MCF 10A (cell line): ENCODE data around the gene PRX. TPM values are rescaled to one million over a fixed set of nuclear protein-coding genes. Genes with fewer than 3 reads are reported as not detected.

Source experiments
- BruUV-seq: library from RNA; stranded (reverse); fragments of 400-500 nt; replicated peaks from 2 replicates; lab custom pipeline; 2021; lab: Mats Ljungman, UMichigan
- CTCF ChIA-PET: fragments of 300-600 bp; sonication (Branson Sonifier 250); formaldehyde crosslinking; extraction: SDS; loops from one replicate; lab custom pipeline; 2021; ENCODE audit warnings: antibody characterized with exemption, inconsistent platforms; lab: Yijun Ruan, JAX
- POLR2A ChIA-PET: fragments of 300-600, 350-650 bp; sonication (Branson Sonifier 250); formaldehyde crosslinking; extraction: SDS; loops from one replicate; lab custom pipeline; 2020; ENCODE audit warnings: antibody characterized with exemption, inconsistent platforms; lab: Yijun Ruan, JAX
- DNase-seq: peaks from one replicate; pipeline ENCODE4 v3.0.0-alpha.2; 2018; ENCODE audit not compliant: unreplicated experiment
- H3K27ac Mint-ChIP-seq: one replicate; pipeline ENCODE4 v1.8.0; 2022; ENCODE audit warnings: mild to moderate bottlenecking, low read depth, mixed read lengths; ENCODE audit not compliant: unreplicated experiment
- H3K27me3 Mint-ChIP-seq: one replicate; pipeline ENCODE4 v1.8.0; 2022; ENCODE audit warnings: mixed read lengths; ENCODE audit not compliant: insufficient read depth, unreplicated experiment
- H3K36me3 Mint-ChIP-seq: one replicate; pipeline ENCODE4 v1.8.0; 2022; ENCODE audit warnings: mild to moderate bottlenecking, moderate library complexity, mixed read lengths; ENCODE audit not compliant: insufficient read depth, unreplicated experiment
- H3K4me1 Mint-ChIP-seq: one replicate; pipeline ENCODE4 v1.8.0; 2022; ENCODE audit warnings: mixed read lengths; ENCODE audit not compliant: insufficient read depth, unreplicated experiment
- H3K4me3 Mint-ChIP-seq: one replicate; pipeline ENCODE4 v1.8.0; 2022; ENCODE audit warnings: mild to moderate bottlenecking, moderate library complexity, mixed read lengths; ENCODE audit not compliant: unreplicated experiment
- H3K9me3 Mint-ChIP-seq: one replicate; pipeline ENCODE4 v1.8.0; 2022; ENCODE audit warnings: mixed read lengths; ENCODE audit not compliant: unreplicated experiment
- intact Hi-C: fragments of 100-400 bp; cut with micrococcal nuclease; formaldehyde crosslinking; loops from 2 replicates; pipeline ENCODE4 v1.14.1; 2022
- total RNA-seq: library from RNA; stranded (reverse); gene quantifications from 2 replicates; pipeline ENCODE4 v1.2.3, GENCODE V29; 2022
- TF ChIP-seq, protein P1 (sequence below): fragments of 200-600 bp; IDR thresholded peaks from one replicate; pipeline ENCODE4 v1.8.0; 2022; ENCODE audit warnings: antibody characterized with exemption, mild to moderate bottlenecking; ENCODE audit not compliant: unreplicated experiment

PRX gene
- total RNA-seq, 1 experiment from 2014 or later: 2.4 TPM

DNA sequence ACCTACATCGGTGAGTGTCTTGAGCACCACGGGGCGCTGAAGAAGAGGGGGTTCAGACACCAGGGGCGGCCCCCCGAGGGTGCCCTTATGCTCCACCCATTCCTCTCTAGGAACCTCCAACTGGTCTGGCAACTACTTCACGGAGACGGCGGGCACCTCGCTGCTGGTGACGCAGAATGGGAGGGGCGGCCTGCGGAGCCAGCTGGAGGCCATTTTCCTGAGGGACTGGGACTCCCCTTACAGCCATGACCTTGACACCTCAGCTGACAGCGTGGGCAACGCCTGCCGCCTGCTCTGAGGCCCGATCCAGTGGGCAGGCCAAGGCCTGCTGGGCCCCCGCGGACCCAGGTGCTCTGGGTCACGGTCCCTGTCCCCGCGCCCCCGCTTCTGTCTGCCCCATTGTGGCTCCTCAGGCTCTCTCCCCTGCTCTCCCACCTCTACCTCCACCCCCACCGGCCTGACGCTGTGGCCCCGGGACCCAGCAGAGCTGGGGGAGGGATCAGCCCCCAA lies 35.2 kb downstream of the PRX start:
- POLR2A ChIA-PET: no interaction called here
- BruUV-seq: TSS peak; percentile 83
- no peak for DNase-seq
- Mint-ChIP-seq H3K27me3 (no peaks in the 10 kb centered on the region), H3K27ac (no peak overlapping the region), H3K9me3 (no peaks in the 10 kb centered on the region), H3K4me1 (no peaks in the 10 kb centered on the region), H3K4me3 (no peak overlapping the region), H3K36me3 (peaks cover 29% of the 10 kb centered on the region)
- TF ChIP-seq, protein P1, sequence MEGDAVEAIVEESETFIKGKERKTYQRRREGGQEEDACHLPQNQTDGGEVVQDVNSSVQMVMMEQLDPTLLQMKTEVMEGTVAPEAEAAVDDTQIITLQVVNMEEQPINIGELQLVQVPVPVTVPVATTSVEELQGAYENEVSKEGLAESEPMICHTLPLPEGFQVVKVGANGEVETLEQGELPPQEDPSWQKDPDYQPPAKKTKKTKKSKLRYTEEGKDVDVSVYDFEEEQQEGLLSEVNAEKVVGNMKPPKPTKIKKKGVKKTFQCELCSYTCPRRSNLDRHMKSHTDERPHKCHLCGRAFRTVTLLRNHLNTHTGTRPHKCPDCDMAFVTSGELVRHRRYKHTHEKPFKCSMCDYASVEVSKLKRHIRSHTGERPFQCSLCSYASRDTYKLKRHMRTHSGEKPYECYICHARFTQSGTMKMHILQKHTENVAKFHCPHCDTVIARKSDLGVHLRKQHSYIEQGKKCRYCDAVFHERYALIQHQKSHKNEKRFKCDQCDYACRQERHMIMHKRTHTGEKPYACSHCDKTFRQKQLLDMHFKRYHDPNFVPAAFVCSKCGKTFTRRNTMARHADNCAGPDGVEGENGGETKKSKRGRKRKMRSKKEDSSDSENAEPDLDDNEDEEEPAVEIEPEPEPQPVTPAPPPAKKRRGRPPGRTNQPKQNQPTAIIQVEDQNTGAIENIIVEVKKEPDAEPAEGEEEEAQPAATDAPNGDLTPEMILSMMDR: no peak
- CTCF ChIA-PET: no interaction called here
- intact Hi-C loops: no loop called here

DNA sequence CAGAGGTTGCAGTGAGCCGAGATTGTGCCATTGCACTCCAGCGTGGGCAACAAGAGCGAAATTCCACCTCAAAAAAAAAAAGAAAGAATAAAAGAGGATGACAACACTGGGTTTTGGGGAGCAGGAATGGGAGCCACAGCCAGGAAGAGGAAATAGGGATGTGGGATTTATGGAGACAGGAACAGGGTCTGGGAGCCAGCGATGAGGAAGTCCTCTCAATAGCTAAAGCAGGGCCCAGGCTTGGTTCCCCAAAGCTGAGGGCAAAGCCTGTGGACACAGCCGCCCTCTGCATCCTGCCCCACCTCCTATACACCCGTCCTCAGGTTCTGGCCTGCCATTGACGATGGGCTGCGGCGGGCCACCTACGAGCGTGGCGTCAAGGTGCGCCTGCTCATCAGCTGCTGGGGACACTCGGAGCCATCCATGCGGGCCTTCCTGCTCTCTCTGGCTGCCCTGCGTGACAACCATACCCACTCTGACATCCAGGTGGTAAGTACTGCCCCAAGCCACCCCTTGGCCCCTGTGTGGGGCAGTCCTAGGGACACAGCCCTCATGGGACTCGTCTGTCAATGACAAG lies 36.8 kb downstream of the PRX start:
- H3K27ac Mint-ChIP-seq: no peak overlapping the region
- H3K9me3 Mint-ChIP-seq: no peaks in the 10 kb centered on the region
- no peak for DNase-seq
- POLR2A ChIA-PET: no interaction called here
- intact Hi-C loops: no loop called here
- no peaks in the 10 kb centered on the region for H3K27me3 Mint-ChIP-seq
- H3K36me3 Mint-ChIP-seq: peaks cover 42% of the 10 kb centered on the region
- BruUV-seq: no TSS peak
- no peak overlapping the region for H3K4me3 Mint-ChIP-seq
- CTCF ChIA-PET: no interaction called here
- no peaks in the 10 kb centered on the region for H3K4me1 Mint-ChIP-seq
- TF ChIP-seq, protein P1: no peak

DNA sequence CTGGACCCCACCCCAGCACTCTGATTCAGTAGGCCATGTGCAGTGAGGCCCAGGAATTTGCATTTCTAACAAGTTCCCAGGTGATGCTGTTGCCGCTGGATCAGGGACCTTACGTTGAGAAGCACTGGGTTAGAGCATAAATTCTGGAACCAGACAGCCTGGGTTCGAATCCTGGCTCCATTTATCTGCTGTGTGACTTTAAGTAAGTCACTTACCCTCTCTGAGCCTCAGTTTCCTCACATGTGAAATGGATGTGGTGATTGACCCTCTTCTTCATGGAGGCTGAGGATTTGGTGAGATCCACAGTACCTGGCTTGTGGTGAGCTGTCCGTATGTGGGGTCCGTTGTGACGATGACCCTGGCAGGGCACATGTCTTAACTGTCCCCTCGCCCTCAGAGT lies 39.1 kb downstream of the PRX start:
- intact Hi-C loops: no loop called here
- no peaks in the 10 kb centered on the region for H3K9me3 Mint-ChIP-seq
- no TSS peak for BruUV-seq
- H3K4me3 Mint-ChIP-seq: no peak overlapping the region
- H3K36me3 Mint-ChIP-seq: peaks cover 48% of the 10 kb centered on the region
- TF ChIP-seq, protein P1: no peak
- no peaks in the 10 kb centered on the region for H3K27me3 Mint-ChIP-seq
- peak overlapping the region; percentile 80 for H3K27ac Mint-ChIP-seq
- CTCF ChIA-PET: interaction anchor here (0.7 kb wide), 1 partner anchor 70 kb away, joined by 3 read pairs; the partner anchor contains the start of gene SERTAD3
- POLR2A ChIA-PET: no interaction called here
- DNase-seq: no peak
- no peaks in the 10 kb centered on the region for H3K4me1 Mint-ChIP-seq

DNA sequence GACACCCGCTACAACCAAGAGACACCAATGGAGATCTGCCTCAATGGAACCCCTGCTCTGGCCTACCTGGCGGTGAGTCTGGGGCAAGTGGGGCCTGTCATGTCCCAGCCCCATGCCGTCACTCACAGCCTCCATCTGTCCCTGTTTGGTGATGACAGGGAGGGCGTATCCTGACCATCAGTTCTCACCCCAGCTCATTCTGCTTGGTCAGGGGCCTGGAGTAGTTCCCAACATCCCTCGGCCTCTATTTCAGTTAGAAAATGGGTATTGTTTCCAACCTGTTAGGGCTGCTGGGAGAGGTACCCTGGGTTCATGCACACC lies 41.4 kb downstream of the PRX start:
- no peak for DNase-seq
- H3K4me3 Mint-ChIP-seq: no peak overlapping the region
- ChIA-PET CTCF (no interaction called here), POLR2A (no interaction called here)
- peaks cover 48% of the 10 kb centered on the region for H3K36me3 Mint-ChIP-seq
- TF ChIP-seq, protein P1: no peak
- intact Hi-C loops: no loop called here
- H3K9me3 Mint-ChIP-seq: no peaks in the 10 kb centered on the region
- no peaks in the 10 kb centered on the region for H3K27me3 Mint-ChIP-seq
- H3K27ac Mint-ChIP-seq: no peak overlapping the region
- no peaks in the 10 kb centered on the region for H3K4me1 Mint-ChIP-seq
- no TSS peak for BruUV-seq
